Measurements from ENCODE around the gene RPL27A. TPM values are rescaled to one million over a fixed set of nuclear protein-coding genes. Genes with fewer than 3 reads are reported as not detected.
A peak's percentile ranks its signal among the peaks of the same experiment; 100 is the strongest.

The RPL27A gene
- total RNA-seq, 6 experiments from 2014 or later, result 187 to 394 (median 327) TPM

DNA sequence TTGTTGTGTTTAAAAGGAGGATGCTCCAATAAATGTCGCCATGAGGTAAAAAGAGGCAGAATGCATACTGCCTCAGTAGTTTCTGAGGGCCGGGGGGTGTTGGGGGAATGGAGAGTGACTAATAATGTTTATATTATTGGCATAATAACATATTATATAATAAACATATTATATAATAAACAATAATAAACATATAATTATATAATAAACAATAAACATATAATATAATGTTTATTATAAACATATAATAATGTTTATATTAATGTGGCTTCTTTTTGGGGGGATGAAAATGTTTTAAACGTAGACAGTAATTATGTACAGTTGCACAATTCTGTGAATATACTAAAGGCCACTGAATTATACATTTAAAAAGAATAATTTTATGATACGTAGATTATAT is 35.7 kb upstream of the RPL27A start:
- WGBS (ENCODE audit: insufficient coverage, low coverage, low lambda C conversion rate, missing lambda C conversion rate), result 95% methylated on average over 4 of the region's 4 CpGs
- H3K27ac ChIP-seq, result no peak overlapping the region
- DNase-seq, result no peak
- no peaks in the 10 kb centered on the region for H3K9me3 ChIP-seq
- H3K4me1 ChIP-seq, result no peaks in the 10 kb centered on the region
- intact Hi-C loops (cut with DNase I), result no loop called here
- peaks cover 0 to 52% (median 25%) of the 10 kb centered on the region in 4 donors for H3K36me3 ChIP-seq
- ATAC-seq, result no peak
- TF ChIP-seq CTCF (IDR thresholded peaks at IDR 0.05) (no peak), POLR2A (IDR thresholded peaks at IDR 0.05) (no peak)
- H3K4me3 ChIP-seq, result no peak overlapping the region
- H3K27me3 ChIP-seq, result no peaks in the 10 kb centered on the region

- no peak for ATAC-seq
- peaks cover 0 to 41% (median 21%) of the 10 kb centered on the region in 4 donors for H3K36me3 ChIP-seq
- no peaks in the 10 kb centered on the region for H3K4me1 ChIP-seq
- H3K9me3 ChIP-seq, result no peaks in the 10 kb centered on the region
- no peak overlapping the region for H3K27ac ChIP-seq
- TF ChIP-seq POLR2A (IDR thresholded peaks at IDR 0.05) (no peak), CTCF (IDR thresholded peaks at IDR 0.05) (no peak)
- no peak for DNase-seq
- intact Hi-C loops (cut with DNase I), result no loop called here
- no peak overlapping the region for H3K4me3 ChIP-seq
- H3K27me3 ChIP-seq, result no peaks in the 10 kb centered on the region
- WGBS (ENCODE audit: insufficient coverage, low coverage, low lambda C conversion rate, missing lambda C conversion rate), result 100% methylated on average over 2 of the region's 2 CpGs
These were observed 33.2 kb upstream of the RPL27A start for GRCh38 chr11:8649361-8649760.

GRCh38 chr11:8650401-8650990 is 32.1 kb upstream of the RPL27A start:
- Histone ChIP-seq H3K36me3 (peaks cover 0 to 32% (median 16%) of the 10 kb centered on the region in 4 donors), H3K27ac (no peak overlapping the region), H3K9me3 (no peaks in the 10 kb centered on the region), H3K4me3 (no peak overlapping the region), H3K4me1 (no peaks in the 10 kb centered on the region), H3K27me3 (no peaks in the 10 kb centered on the region)
- DNase-seq (no peak), ATAC-seq (no peak)
- no peak for TF ChIP-seq CTCF (IDR thresholded peaks at IDR 0.05)
- TF ChIP-seq POLR2A (IDR thresholded peaks at IDR 0.05), result no peak
- 94% methylated on average over 2 of the region's 2 CpGs for WGBS (ENCODE audit: insufficient coverage, low coverage, low lambda C conversion rate, missing lambda C conversion rate)
- intact Hi-C loops (cut with DNase I), result no loop called here

- Histone ChIP-seq H3K4me1 (no peaks in the 10 kb centered on the region), H3K9me3 (no peaks in the 10 kb centered on the region), H3K36me3 (peaks cover 0 to 17% (median 8%) of the 10 kb centered on the region in 4 donors), H3K27ac (no peak overlapping the region), H3K4me3 (no peak overlapping the region), H3K27me3 (no peaks in the 10 kb centered on the region)
- no peak for DNase-seq
- 83% methylated on average over 3 of the region's 3 CpGs for WGBS (ENCODE audit: insufficient coverage, low coverage, low lambda C conversion rate, missing lambda C conversion rate)
- peak in 1 of 4 donors; percentile 38 for ATAC-seq
- no peak for TF ChIP-seq CTCF (IDR thresholded peaks at IDR 0.05)
- no peak for TF ChIP-seq POLR2A (IDR thresholded peaks at IDR 0.05)
- intact Hi-C loops (cut with DNase I), result no loop called here
These were observed 30.5 kb upstream of the RPL27A start for GRCh38 chr11:8652140-8652539.
